ENCODE results near the gene NKTR.

Gene NKTR

GRCh38 chr3:42655331-42655888, 54.9 kb downstream of the NKTR start:
- peak overlapping the region; percentile 89 to 95 for H3K4me3 ChIP-seq
- peaks cover 10 to 32% (median 20%) of the 10 kb centered on the region in 3 donors for H3K36me3 ChIP-seq
- H3K27me3 ChIP-seq: no peaks in the 10 kb centered on the region
- H3K27ac ChIP-seq: peak overlapping the region; percentile 95 to 99
- no peaks in the 10 kb centered on the region for H3K9me3 ChIP-seq
- TF ChIP-seq CTCF (IDR thresholded peaks at IDR 0.05): no peak
- peak; percentile 48 to 80 for DNase-seq
- H3K4me1 ChIP-seq: peaks cover 0 to 79% (median 72%) of the 10 kb centered on the region in 4 donors
- intact Hi-C loops (cut with DNase I; ENCODE audit: low total_unique reads): loop anchor here (2.0 kb wide), 1 partner anchor 89 kb away; no protein-coding TSS in a partner anchor

GRCh38 chr3:42655980-42656679, 55.6 kb downstream of the NKTR start:
- TF ChIP-seq CTCF (IDR thresholded peaks at IDR 0.05): no peak
- H3K27ac ChIP-seq: peak overlapping the region; percentile 95 to 99
- peaks cover 0 to 73% (median 65%) of the 10 kb centered on the region in 4 donors for H3K4me1 ChIP-seq
- H3K36me3 ChIP-seq: peaks cover 10 to 40% (median 20%) of the 10 kb centered on the region in 3 donors
- intact Hi-C loops (cut with DNase I; ENCODE audit: low total_unique reads): loop anchor here (2.0 kb wide), 1 partner anchor 89 kb away; no protein-coding TSS in a partner anchor
- no peaks in the 10 kb centered on the region for H3K27me3 ChIP-seq
- H3K9me3 ChIP-seq: no peaks in the 10 kb centered on the region
- peak overlapping the region; percentile 89 to 95 for H3K4me3 ChIP-seq
- DNase-seq: peak in 1 of 2 donors; percentile 78

GRCh38 chr3:42656680-42657610, 56.5 kb downstream of the NKTR start:
- H3K4me3 ChIP-seq: no peak overlapping the region
- intact Hi-C loops (cut with DNase I; ENCODE audit: low total_unique reads): no loop called here
- peaks cover 10 to 47% (median 20%) of the 10 kb centered on the region in 3 donors for H3K36me3 ChIP-seq
- H3K4me1 ChIP-seq: peaks cover 0 to 65% (median 57%) of the 10 kb centered on the region in 4 donors
- no peak for DNase-seq
- H3K27ac ChIP-seq: peak overlapping the region; percentile 95 to 99
- H3K9me3 ChIP-seq: no peaks in the 10 kb centered on the region
- TF ChIP-seq CTCF (IDR thresholded peaks at IDR 0.05): no peak
- no peaks in the 10 kb centered on the region for H3K27me3 ChIP-seq

- H3K36me3 ChIP-seq: peaks cover 10 to 54% (median 20%) of the 10 kb centered on the region in 3 donors
- H3K27ac ChIP-seq: peak overlapping the region; percentile 95 to 99
- peaks cover 0 to 57% (median 50%) of the 10 kb centered on the region in 4 donors for H3K4me1 ChIP-seq
- no peaks in the 10 kb centered on the region for H3K9me3 ChIP-seq
- intact Hi-C loops (cut with DNase I; ENCODE audit: low total_unique reads): no loop called here
- DNase-seq: no peak
- H3K27me3 ChIP-seq: no peaks in the 10 kb centered on the region
- TF ChIP-seq CTCF (IDR thresholded peaks at IDR 0.05): no peak
- H3K4me3 ChIP-seq: no peak overlapping the region
Measured at GRCh38 chr3:42657675-42658074, 57.2 kb downstream of the NKTR start.

GRCh38 chr3:42658091-42658770, 57.7 kb downstream of the NKTR start:
- TF ChIP-seq CTCF (IDR thresholded peaks at IDR 0.05): no peak
- peak overlapping the region; percentile 95 to 99 for H3K27ac ChIP-seq
- peak in 1 of 2 donors; percentile 67 for DNase-seq
- peaks cover 10 to 59% (median 25%) of the 10 kb centered on the region in 3 donors for H3K36me3 ChIP-seq
- intact Hi-C loops (cut with DNase I; ENCODE audit: low total_unique reads): no loop called here
- no peak overlapping the region for H3K4me3 ChIP-seq
- no peaks in the 10 kb centered on the region for H3K27me3 ChIP-seq
- peaks cover 0 to 52% (median 45%) of the 10 kb centered on the region in 4 donors for H3K4me1 ChIP-seq
- no peaks in the 10 kb centered on the region for H3K9me3 ChIP-seq

Measured in tibial artery (tissue), 4 donors.